Hepatic stellate cell (primary cell): ENCODE results near the gene ALPK3.

Experiments used
- DNase-seq: peaks from one replicate; pipeline ENCODE4 v3.0.0; 2011; ENCODE audit warnings: low spot score

ALPK3 gene

GRCh38 chr15:84893607-84894006 is 76.5 kb downstream of the ALPK3 start:
- no peak for DNase-seq

GRCh38 chr15:84894736-84895425 is 77.7 kb downstream of the ALPK3 start:
- DNase-seq: no peak

- no peak for DNase-seq
Observed at GRCh38 chr15:84898761-84899160, 81.6 kb downstream of the ALPK3 start.

GRCh38 chr15:84899750-84900149 is 82.6 kb downstream of the ALPK3 start:
- DNase-seq: no peak

GRCh38 chr15:84901540-84901939 is 84.4 kb downstream of the ALPK3 start:
- no peak for DNase-seq

- no peak for DNase-seq
Observed at GRCh38 chr15:84903751-84904150, 86.6 kb downstream of the ALPK3 start.

- no peak for DNase-seq
Observed at GRCh38 chr15:84904419-84904818, 87.3 kb downstream of the ALPK3 start.

GRCh38 chr15:84905016-84905916 is 88.1 kb downstream of the ALPK3 start:
- DNase-seq: no peak

- DNase-seq: no peak
Observed at GRCh38 chr15:84907731-84908130, 90.6 kb downstream of the ALPK3 start.

GRCh38 chr15:84908564-84908963 is 91.4 kb downstream of the ALPK3 start:
- no peak for DNase-seq

- no peak for DNase-seq
Observed at GRCh38 chr15:84909029-84909428, 91.9 kb downstream of the ALPK3 start.

GRCh38 chr15:84909782-84910181 is 92.6 kb downstream of the ALPK3 start:
- no peak for DNase-seq

GRCh38 chr15:84910928-84911623 is 93.9 kb downstream of the ALPK3 start:
- no peak for DNase-seq

- DNase-seq: peak; percentile 94
Observed at GRCh38 chr15:84911879-84912660, 94.9 kb downstream of the ALPK3 start.

GRCh38 chr15:84913360-84913723 is 96.2 kb downstream of the ALPK3 start:
- DNase-seq: no peak

GRCh38 chr15:84914351-84914750 is 97.2 kb downstream of the ALPK3 start:
- DNase-seq: no peak

GRCh38 chr15:84914909-84915605 is 97.9 kb downstream of the ALPK3 start:
- peak; percentile 89 for DNase-seq

- no peak for DNase-seq
Observed at GRCh38 chr15:84915606-84915958, 98.4 kb downstream of the ALPK3 start.

GRCh38 chr15:84917452-84917851 is 100.3 kb downstream of the ALPK3 start:
- DNase-seq: no peak

GRCh38 chr15:84919106-84919667 is 102.0 kb downstream of the ALPK3 start:
- no peak for DNase-seq

- DNase-seq: no peak
Observed at GRCh38 chr15:84921121-84921520, 104.0 kb downstream of the ALPK3 start.
